H1 (cell line): ENCODE results near the gene HMCN2. TPM values are rescaled to one million over a fixed set of nuclear protein-coding genes. Genes with fewer than 3 reads are reported as not detected.

ENCODE experiments used
- CTCF ChIA-PET: fragments of 300-600 bp; sonication (Branson Sonifier 250); formaldehyde crosslinking; loops from one replicate; lab custom pipeline; 2021; ENCODE audit not compliant: partially characterized antibody; lab: Charles Lee
- POLR2A ChIA-PET: fragments of 300-600 bp; sonication (Branson Sonifier 250); formaldehyde crosslinking; loops from one replicate; lab custom pipeline; 2021; ENCODE audit warnings: inconsistent platforms; ENCODE audit not compliant: partially characterized antibody; lab: Charles Lee
- DNase-seq, 2 experiments: peaks; one replicate each; pipeline versions ENCODE4 v3.0.0 to v3.0.0-alpha.2; 2010 to 2022; ENCODE audit warnings: low spot score in 2 of 2, low read depth in 1 of 2, mixed read lengths in 1 of 2
- FAIRE-seq: peaks from 2 replicates; lab custom pipeline; 2011; peaks lifted over from hg19 to GRCh38; lab: Jason Lieb, UNC
- H2AFZ ChIP-seq: 2 replicates; pipeline ENCODE4 v1.8.1; 2012; ENCODE audit warnings: low read length, inconsistent platforms
- H2AK5ac ChIP-seq: 2 replicates; pipeline ENCODE4 v1.6.1; 2013; ENCODE audit warnings: low read depth, low read length
- H2BK120ac ChIP-seq: replicated peaks from 2 replicates; pipeline ENCODE3; 2013; ENCODE audit warnings: low read depth, low read length, inconsistent platforms
- H2BK12ac ChIP-seq: 2 replicates; pipeline ENCODE4 v1.6.1; 2013; ENCODE audit warnings: low read depth, low read length
- H2BK15ac ChIP-seq: 2 replicates; pipeline ENCODE4 v1.6.1; 2013; ENCODE audit warnings: low read length
- H2BK20ac ChIP-seq: 2 replicates; pipeline ENCODE4 v1.6.1; 2013; ENCODE audit warnings: low read length
- H2BK5ac ChIP-seq: 2 replicates; pipeline ENCODE4 v1.6.1; 2013; ENCODE audit warnings: low read depth, low read length
- H3K14ac ChIP-seq: 2 replicates; pipeline ENCODE4 v1.6.1; 2013; ENCODE audit warnings: inconsistent platforms; ENCODE audit not compliant: insufficient read length
- H3K18ac ChIP-seq: 2 replicates; pipeline ENCODE4 v1.6.1; 2013; ENCODE audit warnings: low read length; ENCODE audit errors: extremely low read depth
- H3K23ac ChIP-seq: 2 replicates; pipeline ENCODE4 v1.6.1; 2013; ENCODE audit warnings: inconsistent platforms; ENCODE audit not compliant: insufficient read length
- H3K23me2 ChIP-seq: 2 replicates; pipeline ENCODE4 v1.6.1; 2013; ENCODE audit warnings: low read depth, low read length
- H3K27ac ChIP-seq: 2 replicates; pipeline ENCODE4 v1.6.1; 2011; ENCODE audit warnings: low read depth, low read length, inconsistent platforms
- H3K27me3 ChIP-seq, 4 experiments: replicated peaks in 1 of 4; 1 replicate in 1 of 4; 2 replicates in 3 of 4; pipeline versions ENCODE4 v1.6.1 to v1.8.1; 2011 to 2013; ENCODE audit warnings: low read length in 3 of 4, mild to moderate bottlenecking in 3 of 4, inconsistent platforms in 2 of 4, mixed read lengths in 2 of 4, moderate library complexity in 1 of 4; ENCODE audit not compliant: control insufficient read depth in 3 of 4, insufficient read depth in 3 of 4; ENCODE audit errors: extremely low read depth in 1 of 4
- H3K36me3 ChIP-seq, 4 experiments: 2 replicates each; pipeline versions ENCODE4 v1.6.1 to v1.8.1; 2011 to 2013; ENCODE audit warnings: mild to moderate bottlenecking in 4 of 4, low read length in 3 of 4, moderate library complexity in 2 of 4, control low read depth in 1 of 4, inconsistent platforms in 1 of 4; ENCODE audit not compliant: insufficient read depth in 4 of 4, control insufficient read depth in 2 of 4
- H3K4ac ChIP-seq: replicated peaks from 2 replicates; pipeline ENCODE3; 2013; ENCODE audit warnings: low read length, low read depth, mixed read lengths, inconsistent platforms; ENCODE audit not compliant: insufficient read length
- H3K4me1 ChIP-seq, 4 experiments: replicated peaks in 1 of 4; 1 replicate in 1 of 4; 2 replicates in 3 of 4; pipeline versions ENCODE4 v1.6.1 to v1.8.1; 2011 to 2013; ENCODE audit warnings: low read length in 3 of 4, inconsistent platforms in 2 of 4, mixed read lengths in 1 of 4; ENCODE audit not compliant: insufficient read depth in 4 of 4, control insufficient read depth in 3 of 4
- H3K4me2 ChIP-seq, 2 experiments: 2 replicates each; pipeline versions ENCODE4 v1.6.1 to v1.8.1; 2011 to 2013; ENCODE audit warnings: low read depth in 2 of 2, low read length in 2 of 2, control low read depth in 1 of 2, inconsistent platforms in 1 of 2, mild to moderate bottlenecking in 1 of 2; ENCODE audit not compliant: insufficient read depth in 1 of 2
- H3K4me3 ChIP-seq, 4 experiments: fragments of 200-600, 300-600 bp in 1 of 4; sonication (generic), shearing (Covaris generic), sonication (Bioruptor Twin) in 1 of 4; 2 replicates each; pipeline versions ENCODE4 v1.5.1 to v1.8.1; 2011 to 2016; ENCODE audit warnings: low read length in 4 of 4, low read depth in 3 of 4, control low read depth in 2 of 4, inconsistent platforms in 2 of 4, mild to moderate bottlenecking in 2 of 4, mixed read lengths in 1 of 4, moderate library complexity in 1 of 4; ENCODE audit not compliant: insufficient read depth in 2 of 4; ENCODE audit errors: extremely low read depth in 1 of 4
- H3K56ac ChIP-seq: replicated peaks from 2 replicates; pipeline ENCODE3; 2013; ENCODE audit warnings: low read depth, mild to moderate bottlenecking, mixed read lengths, low read length, inconsistent platforms; ENCODE audit not compliant: insufficient read length
- H3K79me1 ChIP-seq: 2 replicates; pipeline ENCODE4 v1.6.1; 2013; ENCODE audit warnings: low read depth, low read length, control low read depth
- H3K79me2 ChIP-seq, 2 experiments: 2 replicates each; pipeline versions ENCODE4 v1.6.1 to v1.8.1; 2012 to 2013; ENCODE audit warnings: low read length in 2 of 2, mild to moderate bottlenecking in 2 of 2, inconsistent platforms in 1 of 2; ENCODE audit not compliant: insufficient read depth in 2 of 2, control insufficient read depth in 1 of 2
- H3K9ac ChIP-seq, 4 experiments: replicated peaks in 1 of 4; 1 replicate in 1 of 4; 2 replicates in 3 of 4; pipeline versions ENCODE4 v1.6.1 to v1.8.1; 2011 to 2013; ENCODE audit warnings: low read depth in 3 of 4, low read length in 3 of 4, control low read depth in 2 of 4, mild to moderate bottlenecking in 2 of 4, moderate library complexity in 2 of 4, inconsistent platforms in 1 of 4; ENCODE audit errors: extremely low read depth in 1 of 4
- H3K9me3 ChIP-seq, 2 experiments: 2 replicates each; pipeline versions ENCODE4 v1.6.1 to v1.8.1; 2012 to 2013; ENCODE audit warnings: mild to moderate bottlenecking in 2 of 2, moderate library complexity in 2 of 2, control low read depth in 1 of 2, inconsistent platforms in 1 of 2, low read depth in 1 of 2, low read length in 1 of 2, mixed read lengths in 1 of 2; ENCODE audit not compliant: insufficient read depth in 2 of 2
- H4K20me1 ChIP-seq, 2 experiments: replicated peaks in 1 of 2; 2 replicates each; pipeline versions ENCODE3 to v1.8.1; 2011 to 2013; ENCODE audit warnings: inconsistent platforms in 2 of 2, low read length in 2 of 2, mild to moderate bottlenecking in 1 of 2; ENCODE audit not compliant: insufficient read depth in 2 of 2, control insufficient read depth in 1 of 2
- H4K5ac ChIP-seq: 2 replicates; pipeline ENCODE4 v1.6.1; 2013; ENCODE audit warnings: low read length, low read depth, mixed read lengths, inconsistent platforms; ENCODE audit not compliant: insufficient read length
- H4K8ac ChIP-seq: 2 replicates; pipeline ENCODE4 v1.8.0; 2013; ENCODE audit warnings: mild to moderate bottlenecking, moderate library complexity, low read length, inconsistent platforms; ENCODE audit not compliant: insufficient read depth; ENCODE audit errors: extremely low read depth
- H4K91ac ChIP-seq: replicated peaks from 2 replicates; pipeline ENCODE3; 2013; ENCODE audit warnings: low read length, mixed read lengths, inconsistent platforms; ENCODE audit not compliant: insufficient read length
- JUN ChIP-seq: IDR thresholded peaks from 2 replicates; pipeline ENCODE4 v1.6.1; 2011; ENCODE audit warnings: low read depth, mild to moderate bottlenecking, improper control_type of control experiment, low read length
- POU5F1 ChIP-seq: IDR thresholded peaks from 2 replicates; pipeline ENCODE4 v1.6.1; 2011; ENCODE audit warnings: low read depth, mild to moderate bottlenecking, low read length, moderate library complexity
- SIN3A ChIP-seq, 2 experiments: IDR thresholded peaks in 1 of 2; conservative IDR thresholded peaks in 1 of 2; 2 replicates each; pipeline ENCODE4 v1.6.1; 2011 to 2012; ENCODE audit warnings: low read length in 2 of 2, improper control_type of control experiment in 1 of 2, low read depth in 1 of 2, mild to moderate bottlenecking in 1 of 2
- WGBS, 2 experiments: shearing (Covaris generic) in 1 of 2; methylation state at CpG; one replicate each; pipeline versions ENCODE4 v1.1.6 to v1.1.7; 2013 to 2015; ENCODE audit warnings: low lambda C conversion rate in 2 of 2, mixed read lengths in 2 of 2, inconsistent platforms in 1 of 2, low coverage in 1 of 2, missing lambda C conversion rate in 1 of 2; ENCODE audit not compliant: insufficient replicate concordance in 2 of 2, insufficient coverage in 1 of 2, insufficient read length in 1 of 2; ENCODE audit errors: extremely low coverage in 1 of 2, missing lambda C conversion rate in 1 of 2; 5-methylcytosine and 5-hydroxymethylcytosine counted together
- polyA plus RNA-seq, 7 experiments: library from polyadenylated mRNA; depleted of rRNA in 3 of 7; stranded (reverse) in 5 of 7; unstranded in 2 of 7; fragments of >200 nt in 5 of 7; fragments of 200-250 nt in 2 of 7; gene quantifications; 1 replicate in 5 of 7; 2 replicates in 1 of 7; 4 replicates in 1 of 7; pipeline versions ENCODE4 v1.2.1 to v1.2.3, GENCODE V29; 2011 to 2013; ENCODE audit warnings: missing spikeins in 2 of 7, mixed read lengths in 2 of 7
- total RNA-seq: library from RNA; stranded (reverse); fragmentation: NEBNext Ultra II Directional; extraction: Animal tissue kit (Norgen Biotek cat#: 25700); gene quantifications from 2 replicates; pipeline ENCODE4 v1.2.1, GENCODE V29; 2021

HMCN2 gene
- total and polyA plus RNA-seq, 2 of the 8 experiments (the other 6 are each of a cell fraction or from before 2014, with no cell fraction given): 5.0 to 9.1 TPM

- H4K20me1 ChIP-seq: no peaks in the 10 kb centered on the region
- H3K56ac ChIP-seq: no peak overlapping the region
- POLR2A ChIA-PET: interaction anchor here (0.6 to 1.7 kb wide), 3 partner anchors 9 to 17 kb away, joined by 3 to 10 read pairs (median 3); no protein-coding TSS in a partner anchor
- H3K4me1 ChIP-seq: peaks cover 0 to 22% (median 11%) of the 10 kb centered on the region in 4 experiments; a peak in 6 of 7 replicates
- no peaks in the 10 kb centered on the region for H3K9me3 ChIP-seq
- no peak overlapping the region for H3K23ac ChIP-seq
- 87% methylated on average over 17 of the region's 17 CpGs; no CpG with 5 or more reads in 1 of the 2 experiments for WGBS, 2 experiments
- H3K27ac ChIP-seq: no peak overlapping the region
- H2BK15ac ChIP-seq: no peak overlapping the region
- no peak overlapping the region for H2AFZ ChIP-seq
- no peak for DNase-seq
- TF ChIP-seq SIN3A (conservative IDR thresholded peaks at IDR 0.05 in 1 of 2, IDR thresholded peaks at IDR 0.05 in 1 of 2; ENCODE audit: low read depth in 1 of 2, low read length in 2 of 2) (no peak), POU5F1 (no peak), JUN (no peak)
- H4K91ac ChIP-seq: no peak overlapping the region
- H3K4me2 ChIP-seq: no peak overlapping the region
- peak overlapping the region; percentile 56; the same call in 1 of the 2 replicates for H2BK5ac ChIP-seq
- H4K5ac ChIP-seq: no peak overlapping the region
- no peak overlapping the region for H4K8ac ChIP-seq
- H3K18ac ChIP-seq: no peak overlapping the region
- peaks cover 8% of the 10 kb centered on the region for H3K23me2 ChIP-seq
- no peak overlapping the region for H3K14ac ChIP-seq
- H2BK20ac ChIP-seq: no peak overlapping the region
- H2AK5ac ChIP-seq: no peak overlapping the region
- H3K9ac ChIP-seq: no peak overlapping the region
- H2BK120ac ChIP-seq: no peak overlapping the region
- H2BK12ac ChIP-seq: no peak overlapping the region
- CTCF ChIA-PET: interaction anchor here (0.8 to 2.6 kb wide), 5 partner anchors 10 to 72 kb away, joined by 3 to 12 read pairs (median 3); no protein-coding TSS in a partner anchor
- H3K36me3 ChIP-seq: no peaks in the 10 kb centered on the region
- no peaks in the 10 kb centered on the region for H3K79me2 ChIP-seq
- H3K4ac ChIP-seq: no peak overlapping the region
- no peak overlapping the region for H3K4me3 ChIP-seq
- FAIRE-seq: no peak
- peaks cover 1 to 27% (median 20%) of the 10 kb centered on the region in 4 experiments; a peak in 6 of 7 replicates for H3K27me3 ChIP-seq
- H3K79me1 ChIP-seq: no peaks in the 10 kb centered on the region
These were observed 166.2 kb downstream of the HMCN2 start for GRCh38 chr9:130431536-130432303.
